HCT116 (cell line): ENCODE measurements around the gene TMEM269. TPM values are rescaled to one million over a fixed set of nuclear protein-coding genes. Genes with fewer than 3 reads are reported as not detected.
A peak's percentile ranks its signal among the peaks of the same experiment; 100 is the strongest.

ENCODE experiments used
- ATAC-seq: fragments of 200-7000 bp; cut with Tn5 transposase; 2 replicates; pipeline ENCODE4 v1.9.1; 2020; ENCODE audit warnings: mild to moderate bottlenecking, moderate library complexity
- BruUV-seq: library from RNA; stranded (reverse); fragments of 400-500 nt; replicated peaks from 2 replicates; lab custom pipeline; 2021; lab: Mats Ljungman, UMichigan
- CTCF ChIA-PET: fragments of 300-600 bp; sonication (Branson Sonifier 250); formaldehyde crosslinking; loops from one replicate; lab custom pipeline; 2021; ENCODE audit warnings: antibody characterized with exemption; lab: Charles Lee
- POLR2A ChIA-PET: fragments of 300-600, 350-600 bp; sonication (Branson Sonifier 250); formaldehyde crosslinking; loops from one replicate; lab custom pipeline; 2021; ENCODE audit warnings: antibody characterized with exemption; lab: Charles Lee
- RAD21 ChIA-PET, 2 experiments: fragments of 300-600 bp; sonication (Branson Sonifier 250); formaldehyde crosslinking; loops; one replicate each; lab custom pipeline; 2023; ENCODE audit warnings: low total read pairs in 2 of 2; ENCODE audit not compliant: uncharacterized antibody in 2 of 2, unreplicated experiment in 2 of 2, low non-redundant PET in 1 of 2; lab: Charles Lee
- DNase-seq: peaks from one replicate; pipeline ENCODE4 v3.0.0-alpha.2; 2010; ENCODE audit warnings: low read depth, low spot score
- H2AFZ ChIP-seq: fragments of 200-600 bp; shearing (Covaris generic), sonication (generic); 2 replicates; pipeline ENCODE4 v1.6.1; 2017; ENCODE audit warnings: low read depth, mixed run types, mixed read lengths, antibody characterized with exemption, low read length; ENCODE audit not compliant: poor library complexity, severe bottlenecking
- H3K27ac ChIP-seq: 2 replicates; pipeline ENCODE4 v1.5.1; 2012; ENCODE audit warnings: low read depth, low read length
- H3K27me3 ChIP-seq: fragments of 200-600 bp; sonication (generic); 2 replicates; pipeline ENCODE4 v1.6.1; 2016; ENCODE audit warnings: mixed run types, low read length, mixed read lengths; ENCODE audit not compliant: insufficient read depth
- H3K36me3 ChIP-seq, 2 experiments: fragments of 200-500 bp in 1 of 2; fragments of 200-600 bp in 1 of 2; sonication (Bioruptor generic) in 1 of 2; sonication (generic) in 1 of 2; 2 replicates each; pipeline versions ENCODE4 v1.5.1 to v1.6.1; 2014 to 2016; ENCODE audit warnings: low read length in 2 of 2, inconsistent platforms in 1 of 2, mixed read lengths in 1 of 2, mixed run types in 1 of 2; ENCODE audit not compliant: insufficient read depth in 2 of 2, control insufficient read depth in 1 of 2
- H3K4me1 ChIP-seq, 2 experiments: fragments of 200-600 bp in 1 of 2; sonication (generic) in 1 of 2; 2 replicates each; pipeline versions ENCODE4 v1.5.1 to v1.6.1; 2012 to 2017; ENCODE audit warnings: low read length in 2 of 2, inconsistent platforms in 1 of 2, mild to moderate bottlenecking in 1 of 2, mixed read lengths in 1 of 2, mixed run types in 1 of 2, moderate library complexity in 1 of 2; ENCODE audit not compliant: insufficient read depth in 2 of 2, control insufficient read depth in 1 of 2
- H3K4me2 ChIP-seq: fragments of 200-600 bp; sonication (generic); 2 replicates; pipeline ENCODE4 v1.6.1; 2017; ENCODE audit warnings: mixed run types, low read length, mixed read lengths
- H3K4me3 ChIP-seq, 2 experiments: fragments of 200-600 bp in 1 of 2; sonication (generic) in 1 of 2; replicated peaks in 1 of 2; 2 replicates each; pipeline ENCODE4 v1.5.1; 2011 to 2016; ENCODE audit warnings: low read length in 2 of 2, control low read depth in 1 of 2, low read depth in 1 of 2, mild to moderate bottlenecking in 1 of 2, mixed read lengths in 1 of 2, mixed run types in 1 of 2
- H3K79me2 ChIP-seq: fragments of 200-600 bp; sonication (generic); 2 replicates; pipeline ENCODE4 v1.6.1; 2017; ENCODE audit warnings: mild to moderate bottlenecking, mixed run types, low read length, moderate library complexity, mixed read lengths; ENCODE audit not compliant: insufficient read depth
- H3K9ac ChIP-seq: fragments of 200-600 bp; sonication (generic); 2 replicates; pipeline ENCODE4 v1.6.1; 2016; ENCODE audit warnings: low read length, mixed read lengths
- H3K9me2 ChIP-seq: fragments of 200-600 bp; sonication (generic), shearing (Covaris generic); 2 replicates; pipeline ENCODE4 v1.6.1; 2017; ENCODE audit warnings: mixed run types, mild to moderate bottlenecking, moderate library complexity; ENCODE audit not compliant: insufficient read depth
- H3K9me3 ChIP-seq, 2 experiments: fragments of 200-500 bp in 1 of 2; fragments of 200-600 bp in 1 of 2; sonication (Bioruptor generic) in 1 of 2; sonication (generic) in 1 of 2; 2 replicates each; pipeline ENCODE4 v1.6.1; 2014 to 2017; ENCODE audit warnings: low read length in 2 of 2, mixed read lengths in 2 of 2, inconsistent platforms in 1 of 2, low read depth in 1 of 2, mild to moderate bottlenecking in 1 of 2, mixed run types in 1 of 2, moderate library complexity in 1 of 2; ENCODE audit not compliant: control insufficient read depth in 1 of 2, insufficient read depth in 1 of 2
- H4K20me1 ChIP-seq: fragments of 200-600 bp; sonication (generic), shearing (Covaris generic); 2 replicates; pipeline ENCODE4 v1.6.1; 2017; ENCODE audit warnings: mixed run types, mild to moderate bottlenecking, moderate library complexity; ENCODE audit not compliant: insufficient read depth
- CEBPB ChIP-seq: IDR thresholded peaks from 2 replicates; pipeline ENCODE4 v1.6.1; 2012; ENCODE audit warnings: low read depth
- EGR1 ChIP-seq: IDR thresholded peaks from 2 replicates; pipeline ENCODE4 v1.6.1; 2012; ENCODE audit warnings: low read depth
- EZH2phosphoT487 ChIP-seq: fragments of 200-600 bp; IDR thresholded peaks from 2 replicates; pipeline ENCODE4 v1.6.1; 2018; ENCODE audit warnings: antibody characterized with exemption, borderline replicate concordance
- FOSL1 ChIP-seq: IDR thresholded peaks from 2 replicates; pipeline ENCODE4 v1.6.1; 2012; ENCODE audit warnings: low read depth
- POLR2A ChIP-seq: IDR thresholded peaks from 2 replicates; pipeline ENCODE4 v1.7.0; 2011; ENCODE audit warnings: borderline replicate concordance; ENCODE audit not compliant: insufficient read depth, insufficient read length; ENCODE audit errors: extremely low read depth
- POLR2AphosphoS5 ChIP-seq: IDR thresholded peaks from 2 replicates; pipeline ENCODE4 v1.6.1; 2011; ENCODE audit warnings: mild to moderate bottlenecking, low read depth, low read length, moderate library complexity
- RAD21 ChIP-seq: IDR thresholded peaks from 2 replicates; pipeline ENCODE4 v1.6.1; 2012; ENCODE audit warnings: low read depth, mild to moderate bottlenecking
- SIN3A ChIP-seq: IDR thresholded peaks from 2 replicates; pipeline ENCODE4 v1.6.1; 2012; ENCODE audit warnings: low read depth
- YY1 ChIP-seq: IDR thresholded peaks from 2 replicates; pipeline ENCODE4 v1.6.1; 2011; ENCODE audit warnings: low read length, low read depth, moderate library complexity, mild to moderate bottlenecking; ENCODE audit not compliant: insufficient replicate concordance; ENCODE audit errors: extremely low read depth
- intact Hi-C: fragments of 100-400 bp; cut with micrococcal nuclease; formaldehyde crosslinking; loops from 2 replicates; pipeline ENCODE4 v1.10.0; 2022
- total RNA-seq: library from RNA; stranded (reverse); gene quantifications from one replicate; pipeline ENCODE4 v1.2.1, GENCODE V29; 2021; ENCODE audit not compliant: unreplicated experiment
- TF ChIP-seq, protein P1 (sequence below): IDR thresholded peaks from 2 replicates; pipeline ENCODE4 v1.6.1; 2012; ENCODE audit warnings: low read depth
- TF ChIP-seq, protein P2 (sequence below): IDR thresholded peaks from 2 replicates; pipeline ENCODE4 v1.6.1; 2012

Gene TMEM269
- total RNA-seq, 1 experiment from 2014 or later, result 0.34 TPM

DNA sequence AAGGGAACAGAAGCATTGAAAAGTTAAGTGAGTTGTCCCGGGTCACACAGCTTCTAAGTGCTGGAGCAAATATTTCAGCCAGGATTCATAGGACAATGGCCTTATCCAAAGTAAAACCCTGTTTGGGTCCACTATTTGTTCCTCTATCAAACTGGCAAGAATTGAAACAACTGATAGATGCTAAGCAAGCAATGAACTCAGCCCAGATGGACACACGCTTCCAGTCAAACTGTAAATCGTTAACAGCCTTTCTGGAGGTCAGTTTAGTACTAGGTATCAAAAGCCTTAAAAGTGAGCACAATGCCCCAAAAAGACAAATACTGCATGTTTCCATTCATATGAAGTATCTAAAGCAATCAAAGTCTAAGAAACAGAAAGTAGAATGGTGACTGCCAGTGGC is 33.2 kb downstream of the TMEM269 start:
- ChIA-PET RAD21 (no interaction called here), CTCF (interaction anchor here (0.5 to 1.4 kb wide), 2 partner anchors 28 to 256 kb away, joined by 3 read pairs; partner anchors contain the start of gene ZNF691), POLR2A (interaction anchor here (1.0 to 3.3 kb wide), 3 partner anchors 10 to 29 kb away, joined by 3 to 14 read pairs (median 5); partner anchors contain the start of gene ZNF691)
- DNase-seq, result no peak
- no peaks in the 10 kb centered on the region for H3K27me3 ChIP-seq
- H3K9ac ChIP-seq, result no peak overlapping the region
- H4K20me1 ChIP-seq, result no peaks in the 10 kb centered on the region
- ATAC-seq, result no peak
- peak overlapping the region; percentile 97 for H3K4me2 ChIP-seq
- intact Hi-C loops, result no loop called here
- no peak for TF ChIP-seq SIN3A
- no peak for TF ChIP-seq EZH2phosphoT487
- TF ChIP-seq, protein P1, sequence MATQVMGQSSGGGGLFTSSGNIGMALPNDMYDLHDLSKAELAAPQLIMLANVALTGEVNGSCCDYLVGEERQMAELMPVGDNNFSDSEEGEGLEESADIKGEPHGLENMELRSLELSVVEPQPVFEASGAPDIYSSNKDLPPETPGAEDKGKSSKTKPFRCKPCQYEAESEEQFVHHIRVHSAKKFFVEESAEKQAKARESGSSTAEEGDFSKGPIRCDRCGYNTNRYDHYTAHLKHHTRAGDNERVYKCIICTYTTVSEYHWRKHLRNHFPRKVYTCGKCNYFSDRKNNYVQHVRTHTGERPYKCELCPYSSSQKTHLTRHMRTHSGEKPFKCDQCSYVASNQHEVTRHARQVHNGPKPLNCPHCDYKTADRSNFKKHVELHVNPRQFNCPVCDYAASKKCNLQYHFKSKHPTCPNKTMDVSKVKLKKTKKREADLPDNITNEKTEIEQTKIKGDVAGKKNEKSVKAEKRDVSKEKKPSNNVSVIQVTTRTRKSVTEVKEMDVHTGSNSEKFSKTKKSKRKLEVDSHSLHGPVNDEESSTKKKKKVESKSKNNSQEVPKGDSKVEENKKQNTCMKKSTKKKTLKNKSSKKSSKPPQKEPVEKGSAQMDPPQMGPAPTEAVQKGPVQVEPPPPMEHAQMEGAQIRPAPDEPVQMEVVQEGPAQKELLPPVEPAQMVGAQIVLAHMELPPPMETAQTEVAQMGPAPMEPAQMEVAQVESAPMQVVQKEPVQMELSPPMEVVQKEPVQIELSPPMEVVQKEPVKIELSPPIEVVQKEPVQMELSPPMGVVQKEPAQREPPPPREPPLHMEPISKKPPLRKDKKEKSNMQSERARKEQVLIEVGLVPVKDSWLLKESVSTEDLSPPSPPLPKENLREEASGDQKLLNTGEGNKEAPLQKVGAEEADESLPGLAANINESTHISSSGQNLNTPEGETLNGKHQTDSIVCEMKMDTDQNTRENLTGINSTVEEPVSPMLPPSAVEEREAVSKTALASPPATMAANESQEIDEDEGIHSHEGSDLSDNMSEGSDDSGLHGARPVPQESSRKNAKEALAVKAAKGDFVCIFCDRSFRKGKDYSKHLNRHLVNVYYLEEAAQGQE, result no peak
- no peak for TF ChIP-seq POLR2AphosphoS5
- TF ChIP-seq EGR1, result no peak
- no peak for TF ChIP-seq CEBPB
- TF ChIP-seq, protein P2, sequence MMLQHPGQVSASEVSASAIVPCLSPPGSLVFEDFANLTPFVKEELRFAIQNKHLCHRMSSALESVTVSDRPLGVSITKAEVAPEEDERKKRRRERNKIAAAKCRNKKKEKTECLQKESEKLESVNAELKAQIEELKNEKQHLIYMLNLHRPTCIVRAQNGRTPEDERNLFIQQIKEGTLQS, result no peak
- no peak for TF ChIP-seq POLR2A
- TF ChIP-seq RAD21, result no peak
- TF ChIP-seq YY1, result no peak
- no peak for TF ChIP-seq FOSL1
- no peaks in the 10 kb centered on the region for H3K9me2 ChIP-seq
- H2AFZ ChIP-seq, result no peak overlapping the region
- H3K79me2 ChIP-seq, result 0 out of 2 replicates have a peak, but pooled peaks cover 3% of the 10 kb centered on the region
- H3K9me3 ChIP-seq, result no peaks in the 10 kb centered on the region
- TSS peak; percentile 65 for BruUV-seq
- peaks cover 16 to 33% of the 10 kb centered on the region in 2 experiments for H3K4me1 ChIP-seq
- no peaks in the 10 kb centered on the region for H3K36me3 ChIP-seq
- H3K27ac ChIP-seq, result no peak overlapping the region
- H3K4me3 ChIP-seq, result no peak overlapping the region
